Panc1 (cell line): ENCODE results near the gene GM2A.

ENCODE experiments used
- POLR2AphosphoS5 ChIP-seq: IDR thresholded peaks from 2 replicates; pipeline ENCODE4 v1.6.1; 2012; ENCODE audit warnings: mild to moderate bottlenecking, low read depth, low read length, moderate library complexity
- TCF7L2 ChIP-seq: IDR thresholded peaks from 2 replicates; pipeline ENCODE4 v1.6.1; 2011; ENCODE audit warnings: mild to moderate bottlenecking, low read depth, low read length, inconsistent platforms
- TF ChIP-seq, protein P1 (sequence below): fragments of 450-650 bp; IDR thresholded peaks from 2 replicates; pipeline ENCODE4 v1.5.1; 2017; ENCODE audit warnings: mild to moderate bottlenecking

DNA sequence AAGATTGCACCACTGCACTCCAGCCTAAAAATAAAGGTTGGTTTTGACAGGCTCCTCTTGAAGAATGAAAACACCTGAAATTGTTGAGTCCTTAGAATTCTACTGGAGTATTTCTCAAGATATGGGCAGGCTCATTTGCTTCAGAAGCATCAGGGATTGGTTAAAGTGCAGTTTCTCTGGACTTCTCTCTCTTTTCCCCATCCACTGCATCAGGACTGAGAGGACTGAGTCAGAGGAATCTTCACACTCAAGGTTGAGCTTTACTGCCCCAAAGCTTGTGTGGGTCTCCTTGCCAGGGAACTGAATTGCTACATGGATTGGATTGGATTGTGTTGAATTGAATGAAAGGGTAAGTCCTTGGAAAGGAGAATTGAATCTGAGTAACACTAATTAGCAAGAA lies 21.6 kb upstream of the GM2A start:
- TF ChIP-seq, protein P1, sequence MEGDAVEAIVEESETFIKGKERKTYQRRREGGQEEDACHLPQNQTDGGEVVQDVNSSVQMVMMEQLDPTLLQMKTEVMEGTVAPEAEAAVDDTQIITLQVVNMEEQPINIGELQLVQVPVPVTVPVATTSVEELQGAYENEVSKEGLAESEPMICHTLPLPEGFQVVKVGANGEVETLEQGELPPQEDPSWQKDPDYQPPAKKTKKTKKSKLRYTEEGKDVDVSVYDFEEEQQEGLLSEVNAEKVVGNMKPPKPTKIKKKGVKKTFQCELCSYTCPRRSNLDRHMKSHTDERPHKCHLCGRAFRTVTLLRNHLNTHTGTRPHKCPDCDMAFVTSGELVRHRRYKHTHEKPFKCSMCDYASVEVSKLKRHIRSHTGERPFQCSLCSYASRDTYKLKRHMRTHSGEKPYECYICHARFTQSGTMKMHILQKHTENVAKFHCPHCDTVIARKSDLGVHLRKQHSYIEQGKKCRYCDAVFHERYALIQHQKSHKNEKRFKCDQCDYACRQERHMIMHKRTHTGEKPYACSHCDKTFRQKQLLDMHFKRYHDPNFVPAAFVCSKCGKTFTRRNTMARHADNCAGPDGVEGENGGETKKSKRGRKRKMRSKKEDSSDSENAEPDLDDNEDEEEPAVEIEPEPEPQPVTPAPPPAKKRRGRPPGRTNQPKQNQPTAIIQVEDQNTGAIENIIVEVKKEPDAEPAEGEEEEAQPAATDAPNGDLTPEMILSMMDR = no peak
- TF ChIP-seq POLR2AphosphoS5 (no peak), TCF7L2 (no peak)
